Omental fat pad (tissue), 4 donors: Measurements from ENCODE around the gene GPC6. TPM values are rescaled to one million over a fixed set of nuclear protein-coding genes. Genes with fewer than 3 reads are reported as not detected.

Source experiments
- ATAC-seq: fragments of 150-250 bp; one replicate; pipeline ENCODE4 v1.9.1; 2016; ENCODE audit warnings: mild to moderate bottlenecking, moderate library complexity; ENCODE audit not compliant: low FRiP score
- DNase-seq: peaks from one replicate; pipeline ENCODE4 v3.0.0-alpha.2; 2019; ENCODE audit warnings: low spot score
- CTCF ChIP-seq, 3 donors: fragments of 450-650 bp; IDR thresholded peaks; one replicate each; pipeline ENCODE4 v1.5.1; 2016 to 2017; ENCODE audit warnings: antibody characterized with exemption in 3 of 3, mild to moderate bottlenecking in 3 of 3, moderate library complexity in 2 of 3
- total RNA-seq, 4 donors: library from RNA; depleted of rRNA; stranded (reverse); fragments of >200 nt; gene quantifications; one replicate each; pipeline ENCODE4 v1.1.0, GENCODE V29; 2016

The GPC6 gene
- total RNA-seq, 4 donors from 2014 or later = 9.2 to 24.4 (median 16.4) TPM

- DNase-seq (no peak), ATAC-seq (no peak)
- TF ChIP-seq CTCF (IDR thresholded peaks at IDR 0.05) = no peak
Measured at GRCh38 chr13:93344048-93344705, 117.6 kb downstream of the GPC6 start.

GRCh38 chr13:93345024-93345423 is 118.4 kb downstream of the GPC6 start:
- DNase-seq (no peak), ATAC-seq (no peak)
- no peak for TF ChIP-seq CTCF (IDR thresholded peaks at IDR 0.05)

GRCh38 chr13:93345770-93346169 is 119.2 kb downstream of the GPC6 start:
- no peak for ATAC-seq

DNA sequence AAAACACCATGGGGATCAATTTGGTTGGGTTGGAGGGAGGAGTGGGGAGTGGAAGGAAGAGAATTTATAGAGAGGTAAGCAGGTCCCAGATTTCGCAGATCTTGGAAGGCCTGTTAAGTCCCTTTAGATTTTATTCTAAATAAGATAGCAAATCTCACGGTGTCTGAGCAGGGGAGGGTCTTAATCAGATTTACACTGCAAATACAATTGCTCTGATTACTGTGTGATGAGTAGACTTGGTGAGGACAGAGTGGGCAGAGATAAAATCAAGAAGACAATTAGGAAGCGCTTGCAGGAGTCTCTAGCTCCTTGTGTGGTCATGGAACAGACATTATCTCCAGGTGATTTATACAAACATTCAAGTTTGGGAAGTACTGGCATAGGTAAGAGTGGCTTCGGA is 126.0 kb downstream of the GPC6 start:
- ATAC-seq (no peak), DNase-seq (no peak)
- TF ChIP-seq CTCF (IDR thresholded peaks at IDR 0.05) = no peak

More at GRCh38 chr13:93345770-93346169, 119.2 kb downstream of the GPC6 start:
- DNase-seq = no peak
- no peak for TF ChIP-seq CTCF (IDR thresholded peaks at IDR 0.05)

- ATAC-seq (no peak), DNase-seq (no peak)
- TF ChIP-seq CTCF (IDR thresholded peaks at IDR 0.05) = no peak
Measured at GRCh38 chr13:93355094-93355493, 128.5 kb downstream of the GPC6 start.

- no peak for TF ChIP-seq CTCF (IDR thresholded peaks at IDR 0.05)
- DNase-seq = no peak
- no peak for ATAC-seq
Measured at GRCh38 chr13:93356469-93356868, 129.9 kb downstream of the GPC6 start.

DNA sequence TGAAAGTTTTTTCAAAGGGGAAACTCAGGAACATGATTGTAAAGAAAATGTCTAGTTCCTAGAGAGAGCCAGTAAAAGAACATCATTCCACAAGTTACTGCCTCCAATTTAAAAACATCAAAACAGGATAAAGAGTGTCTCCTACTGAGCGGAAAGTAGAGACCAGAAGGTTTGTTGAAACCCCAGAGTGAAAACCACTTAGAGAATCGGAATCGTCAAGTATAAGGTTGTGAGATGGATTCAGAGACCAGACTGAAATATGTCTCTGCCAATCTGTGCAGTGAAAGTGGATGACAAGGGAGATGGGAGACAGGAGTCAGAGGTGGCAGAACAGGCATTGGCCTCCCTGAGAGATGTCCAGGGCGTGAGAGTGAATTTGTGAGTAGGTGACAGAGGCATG is 133.4 kb downstream of the GPC6 start:
- ATAC-seq = no peak
- TF ChIP-seq CTCF (IDR thresholded peaks at IDR 0.05) = no peak

More for the DNA sequence above, 133.4 kb downstream of the GPC6 start:
- DNase-seq = no peak
